Activated naive CD4-positive, alpha-beta T cell treated with anti-CD3 and anti-CD28 coated beads, Interleukin-2, amount 50 U/mL, for 16 hours (primary cell): ENCODE measurements around the gene SLCO2A1.

ENCODE experiments used
- DNase-seq: peaks from one replicate; pipeline ENCODE4 v3.0.0-alpha.2; 2020

Gene SLCO2A1

DNA sequence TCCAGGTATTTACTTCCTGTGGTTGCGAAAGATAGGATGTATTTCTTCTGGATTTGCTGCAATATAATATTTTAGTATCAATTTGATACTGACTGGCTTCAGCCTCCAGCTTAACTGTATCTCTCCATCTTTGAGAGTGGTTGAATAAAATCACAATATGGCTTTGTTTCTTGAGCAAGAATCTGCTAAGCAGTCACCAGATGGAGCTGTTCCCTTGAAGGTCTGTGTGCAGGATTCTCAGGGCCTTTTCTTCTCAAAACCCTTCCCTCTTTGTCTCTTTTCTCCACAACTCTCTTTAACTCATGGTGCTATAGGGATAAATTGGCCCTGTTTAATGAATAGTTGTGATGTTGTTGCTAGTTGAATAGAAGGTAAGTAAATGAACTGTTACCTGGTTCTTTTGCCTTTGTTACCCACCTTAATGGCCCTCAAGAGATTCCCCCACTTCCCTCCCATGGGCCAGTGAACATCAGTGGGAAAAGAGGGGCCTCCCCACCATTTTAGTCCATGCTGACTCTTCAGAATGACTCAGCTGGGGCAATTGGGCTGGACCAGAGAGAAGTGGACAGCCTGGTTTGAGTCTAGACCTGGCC is 99.3 kb downstream of the SLCO2A1 start:
- no peak for DNase-seq

DNA sequence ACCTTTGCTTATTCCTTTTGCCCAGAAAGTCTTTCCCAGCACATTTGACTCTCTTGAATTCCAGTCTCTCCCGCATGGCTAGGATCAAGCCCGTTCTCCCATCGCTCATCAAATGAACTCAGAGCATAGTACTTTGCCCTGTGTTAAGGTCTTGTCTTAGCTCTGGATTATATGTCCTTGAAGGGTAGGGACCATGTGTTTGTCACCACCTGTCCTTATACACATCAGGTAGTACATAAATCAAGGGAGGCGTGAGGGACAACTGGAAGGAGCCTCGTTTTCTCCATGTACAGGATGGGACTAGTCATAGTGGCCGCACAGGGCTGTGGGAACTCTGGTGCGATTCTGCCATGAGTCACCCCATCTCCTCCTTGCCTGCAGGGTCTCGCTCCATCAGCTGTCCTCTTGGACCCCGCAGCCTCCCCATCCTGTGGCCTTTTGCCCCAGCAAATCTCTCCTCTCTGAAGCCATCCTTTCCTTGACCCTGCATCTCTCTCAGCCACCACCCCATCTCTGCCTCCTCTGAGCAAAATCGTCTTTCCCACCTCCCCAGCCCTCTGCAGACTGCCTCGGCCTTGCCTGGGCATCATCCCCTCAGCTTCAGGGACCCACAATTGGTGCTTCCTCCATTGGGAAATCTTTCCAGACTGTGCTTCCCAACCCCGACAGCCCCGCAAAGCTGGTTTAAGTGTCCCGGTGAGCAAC is 100.7 kb downstream of the SLCO2A1 start:
- DNase-seq = no peak

DNA sequence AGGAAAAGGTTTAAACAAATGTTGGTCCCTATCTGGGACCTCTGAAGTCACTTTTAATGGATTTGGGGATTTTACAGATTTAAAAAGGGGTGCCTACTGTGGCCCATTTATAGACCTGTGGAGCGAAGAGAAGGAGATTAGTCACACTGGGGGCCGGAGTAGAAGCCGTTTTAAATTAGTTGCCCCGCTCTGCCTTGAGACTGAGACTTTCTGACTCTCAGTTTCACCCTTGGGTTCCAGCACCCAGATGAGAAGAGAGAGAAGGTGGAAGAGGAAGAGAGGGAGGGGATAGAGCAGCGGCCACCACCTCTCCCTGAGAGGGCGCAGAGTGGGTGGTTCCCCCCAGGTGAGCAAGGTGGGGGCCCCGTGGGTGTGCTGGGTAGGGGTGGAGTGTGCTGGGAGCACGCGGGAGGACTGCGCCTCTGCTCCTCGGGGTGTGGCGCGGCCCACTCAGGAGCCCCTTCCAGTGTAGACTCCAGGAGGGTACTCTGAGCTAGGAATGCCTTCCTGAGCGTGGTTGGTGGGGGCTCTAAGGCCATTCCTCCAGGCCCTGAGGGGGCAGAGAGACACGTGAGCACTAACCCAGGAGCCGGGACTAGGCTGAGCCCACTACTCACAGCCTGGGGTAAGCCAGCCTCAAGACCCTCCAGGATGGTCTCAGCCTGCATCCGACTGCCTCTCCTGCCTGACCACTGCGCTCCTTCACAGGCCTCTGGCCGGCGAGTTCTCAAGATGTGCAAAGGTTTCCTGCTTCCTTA is 101.4 kb downstream of the SLCO2A1 start:
- DNase-seq = no peak

GRCh38 chr3:133927540-133928066 is 102.1 kb downstream of the SLCO2A1 start:
- DNase-seq = peak; percentile 82

- no peak for DNase-seq
These were observed 102.8 kb downstream of the SLCO2A1 start for GRCh38 chr3:133926736-133927539.

DNA sequence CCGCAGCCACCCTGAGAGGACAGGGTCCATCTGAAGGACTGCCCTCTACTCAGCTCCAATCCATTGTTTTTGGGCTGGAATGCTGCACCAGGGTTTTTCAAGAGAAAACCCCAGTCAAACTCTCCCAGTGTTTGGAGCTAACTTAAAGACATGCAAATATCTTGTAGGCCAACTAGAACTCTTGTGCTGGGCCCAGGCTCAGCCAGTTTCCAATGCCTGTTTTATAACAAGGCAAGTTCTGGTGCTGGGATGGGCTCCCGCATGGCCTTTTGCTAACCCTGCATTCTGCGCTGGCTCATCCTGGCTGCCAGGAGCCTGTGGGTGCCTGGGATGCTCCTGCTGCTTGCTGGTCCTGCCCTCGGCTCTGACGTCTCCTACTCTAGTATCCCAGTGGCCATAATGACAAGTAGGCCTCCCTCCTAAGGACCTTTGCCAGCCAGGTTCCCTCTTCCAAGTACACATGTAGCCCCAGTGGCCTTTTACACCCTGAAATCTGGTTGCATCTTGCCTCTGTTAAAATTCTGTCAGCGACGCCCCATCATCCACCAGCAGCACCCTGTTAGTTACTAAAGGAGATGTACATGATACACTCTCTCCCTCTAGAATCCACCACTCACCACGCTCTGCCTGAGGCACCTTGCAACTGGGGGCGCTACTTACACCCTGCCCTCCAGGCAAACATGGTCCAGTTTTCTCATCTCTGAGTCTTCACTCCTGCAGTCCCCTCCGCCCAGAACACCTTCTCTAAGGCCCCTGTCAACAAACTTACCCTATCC is 103.6 kb downstream of the SLCO2A1 start:
- DNase-seq = no peak

DNA sequence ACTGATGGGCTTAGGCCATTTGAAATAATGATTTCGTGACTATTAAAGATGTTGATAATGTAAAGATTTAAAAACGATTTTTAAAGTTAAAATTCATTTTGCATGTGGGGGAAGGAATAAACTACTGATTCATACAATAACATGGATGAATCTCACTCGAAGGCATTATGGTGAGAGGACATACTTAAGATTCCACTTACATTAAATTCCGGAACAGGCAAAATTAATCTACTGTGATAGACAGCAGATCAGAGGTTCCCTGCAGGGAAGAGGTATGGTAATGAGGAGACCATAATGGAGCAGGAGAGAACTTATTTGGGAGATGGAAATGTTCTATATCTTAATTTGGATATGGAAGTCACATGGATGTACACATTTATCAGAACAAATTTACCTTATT is 105.7 kb downstream of the SLCO2A1 start:
- no peak for DNase-seq

DNA sequence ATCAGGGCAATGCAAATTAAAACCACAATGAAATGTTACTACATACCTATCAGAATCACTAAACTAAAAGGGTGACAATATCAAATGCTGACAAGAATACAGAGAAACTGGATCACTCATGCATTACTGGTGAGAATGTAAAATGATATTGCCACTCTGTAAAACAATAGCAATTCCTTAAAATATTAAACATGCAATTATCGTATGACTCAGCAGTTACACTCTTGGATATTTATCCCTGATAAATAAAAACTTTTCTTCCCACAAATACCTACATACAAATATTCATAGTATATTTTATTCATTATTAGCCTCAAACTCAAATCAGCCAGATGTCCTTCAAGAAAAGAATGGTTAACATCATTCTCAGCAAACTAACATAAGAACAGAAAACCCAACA is 108.1 kb downstream of the SLCO2A1 start:
- DNase-seq = no peak

GRCh38 chr3:133917144-133917543 is 112.6 kb downstream of the SLCO2A1 start:
- no peak for DNase-seq

GRCh38 chr3:133915685-133916658 is 113.8 kb downstream of the SLCO2A1 start:
- DNase-seq = no peak

- no peak for DNase-seq
These were observed 114.7 kb downstream of the SLCO2A1 start for GRCh38 chr3:133914839-133915600.

DNA sequence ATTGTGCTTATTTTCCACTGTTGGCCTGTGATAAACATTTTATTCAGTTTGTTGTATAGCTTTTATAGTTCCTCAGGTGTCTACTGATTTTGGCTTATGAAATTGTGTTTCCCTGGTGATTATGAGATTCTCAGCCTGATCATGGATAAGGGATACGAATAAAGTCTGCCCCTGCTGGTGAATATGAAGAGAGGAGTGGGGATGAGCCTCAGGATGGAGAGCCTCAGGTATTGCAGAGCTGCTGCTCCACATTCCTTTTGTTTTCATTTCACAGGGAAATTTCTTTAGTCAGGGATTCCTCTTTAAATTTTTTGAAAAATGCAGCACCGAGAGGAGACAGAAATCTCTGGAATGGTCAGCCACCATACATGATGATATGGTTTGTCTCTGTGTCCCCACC is 119.3 kb downstream of the SLCO2A1 start:
- DNase-seq = no peak

- DNase-seq = no peak
These were observed 124.3 kb downstream of the SLCO2A1 start for GRCh38 chr3:133905376-133905775.

- no peak for DNase-seq
These were observed 127.9 kb downstream of the SLCO2A1 start for GRCh38 chr3:133901847-133902246.

DNA sequence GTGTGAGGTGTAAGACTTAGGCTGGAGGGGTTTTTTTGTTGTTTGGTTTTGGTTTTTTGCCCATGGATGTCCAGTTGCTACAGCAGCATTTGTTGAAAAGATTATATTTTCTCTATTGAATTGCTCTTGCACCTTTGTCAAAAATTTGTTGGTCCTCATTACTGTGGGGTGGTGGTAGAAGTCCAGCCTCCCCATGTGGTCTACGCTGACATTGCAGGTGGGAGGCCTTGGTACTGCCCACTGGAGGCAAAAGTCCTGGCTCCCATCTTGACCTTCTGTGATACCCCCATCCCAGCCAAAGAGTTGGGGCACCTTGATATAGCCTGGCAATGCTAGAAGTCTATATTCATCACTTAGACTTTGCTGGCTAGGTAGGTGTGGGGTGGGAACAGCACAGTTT is 128.6 kb downstream of the SLCO2A1 start:
- no peak for DNase-seq

GRCh38 chr3:133899311-133899710 is 130.4 kb downstream of the SLCO2A1 start:
- DNase-seq = no peak

DNA sequence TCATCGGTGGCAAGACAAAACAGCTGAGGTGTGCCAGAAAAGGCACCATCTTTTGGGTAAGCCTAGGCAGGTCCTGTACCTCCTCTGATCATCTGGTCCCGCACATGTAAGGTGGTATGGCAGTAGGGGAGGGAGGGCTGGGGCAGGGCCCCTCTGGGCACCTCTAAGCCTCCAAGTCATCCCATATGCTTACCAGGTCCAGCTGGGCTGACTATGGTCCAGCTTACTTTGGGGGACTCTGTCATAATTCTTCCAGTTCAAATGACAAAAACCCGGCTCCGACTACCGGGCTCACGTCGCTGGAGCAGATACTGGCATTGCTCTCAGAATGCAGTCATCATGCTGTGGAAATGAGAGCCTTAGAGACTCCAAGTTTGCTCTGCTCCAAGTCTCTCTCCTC is 132.2 kb downstream of the SLCO2A1 start:
- no peak for DNase-seq

DNA sequence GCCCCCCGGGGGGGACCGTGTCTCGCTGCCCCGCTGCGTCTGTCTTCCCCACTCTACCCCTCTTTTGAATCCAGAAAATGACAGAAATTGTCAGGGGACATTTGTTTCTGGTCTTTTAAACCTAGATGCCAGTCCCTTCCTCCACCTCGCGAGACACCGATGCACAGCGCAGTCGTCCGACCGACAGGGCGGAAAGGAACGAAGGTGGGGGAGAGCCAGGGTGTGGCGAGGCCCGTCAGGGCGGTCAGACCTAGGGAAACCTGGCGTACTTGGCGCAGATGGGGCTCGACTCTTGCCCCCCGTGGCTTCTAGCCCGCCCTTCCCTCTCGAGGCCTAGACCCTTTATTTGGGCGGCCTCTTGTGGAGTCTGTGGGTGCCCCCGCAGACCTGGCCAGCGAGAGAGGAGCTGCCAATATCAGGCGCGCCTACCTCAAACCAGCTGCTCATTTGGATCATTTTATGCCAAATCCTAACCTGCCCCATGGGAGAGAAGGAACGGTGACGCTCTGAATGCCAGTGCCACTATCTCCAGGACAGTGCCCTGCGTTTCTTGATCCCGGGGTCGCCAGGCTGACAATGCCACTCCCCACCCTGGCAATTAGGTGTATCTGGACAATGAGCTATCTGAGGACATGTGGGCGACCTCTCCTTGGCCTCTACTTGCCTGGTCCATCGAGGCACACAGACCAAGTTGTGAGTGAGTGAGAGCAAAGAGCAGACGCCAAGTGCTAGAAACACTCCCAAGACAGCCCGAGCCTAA is 133.5 kb downstream of the SLCO2A1 start:
- DNase-seq = no peak
